Dermis microvascular lymphatic vessel endothelial cell (primary cell): Measurements from ENCODE around the gene SRL. TPM values are rescaled to one million over a fixed set of nuclear protein-coding genes. Genes with fewer than 3 reads are reported as not detected.

Experiments used
- DNase-seq, 2 donors: peaks; one replicate each; pipeline versions ENCODE4 v3.0.0 to v3.0.0-alpha.2; 2010; ENCODE audit warnings: low read depth in 2 of 2
- total RNA-seq: library from RNA; depleted of rRNA; stranded (reverse); fragments of >200 nt; gene quantifications from 2 replicates; pipeline ENCODE4 v1.2.1, GENCODE V29; 2014

The SRL gene
- under 0.01 and 0.13 TPM in 2 replicates for total RNA-seq

DNA sequence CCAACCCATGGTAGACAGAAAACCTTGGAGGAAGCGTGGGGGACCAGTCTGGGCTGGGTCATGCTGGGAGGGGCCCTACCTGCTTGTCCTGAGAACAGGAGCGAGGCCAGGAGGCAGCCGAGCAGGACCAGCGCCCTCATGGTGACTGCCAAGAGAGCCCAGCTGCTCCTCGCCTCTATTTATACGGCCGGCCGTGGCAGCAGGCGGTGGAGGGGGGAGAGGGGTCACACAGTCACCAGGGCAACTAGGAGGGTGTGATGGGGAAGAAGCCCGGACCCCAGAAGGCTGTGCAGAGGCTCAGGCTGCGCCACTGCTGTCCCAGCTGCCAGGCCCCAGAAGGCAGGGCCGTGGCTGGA lies at the start of gene SRL:
Gene SRL (minus strand): TSS at position 153 of the 356 bp plus-strand sequence. CDS start 13 bp downstream, at position 140.
- DNase-seq = no peak

DNA sequence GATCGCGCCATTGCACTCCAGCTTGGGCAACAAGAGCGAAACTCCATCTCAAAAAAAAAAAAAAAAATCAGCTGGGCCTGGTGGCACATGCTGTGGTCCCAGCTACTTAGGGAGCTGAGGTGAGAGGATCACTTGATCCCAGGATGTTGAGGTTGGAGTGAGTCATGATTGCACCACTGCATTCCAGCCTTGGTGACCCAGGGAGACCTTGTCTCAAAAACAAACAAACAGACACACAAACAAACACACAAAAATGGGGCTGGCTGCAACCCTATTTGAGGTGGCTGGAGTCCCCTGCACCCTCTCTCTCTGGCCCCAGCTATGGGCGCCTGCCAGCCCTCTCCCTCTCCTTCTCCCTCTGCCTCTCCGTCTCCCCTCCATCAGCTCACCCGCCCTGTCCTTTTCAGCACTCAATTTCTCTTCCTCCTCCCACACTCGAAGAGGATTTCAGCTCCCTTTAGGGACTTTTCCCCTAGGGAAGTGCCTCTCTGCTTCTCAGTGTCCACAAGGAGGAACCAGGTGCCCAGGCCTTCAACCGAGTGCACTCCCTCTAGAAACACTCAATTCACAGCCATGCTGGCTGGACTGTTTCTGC lies 48.5 kb upstream of the SRL start:
- DNase-seq = no peak

DNA sequence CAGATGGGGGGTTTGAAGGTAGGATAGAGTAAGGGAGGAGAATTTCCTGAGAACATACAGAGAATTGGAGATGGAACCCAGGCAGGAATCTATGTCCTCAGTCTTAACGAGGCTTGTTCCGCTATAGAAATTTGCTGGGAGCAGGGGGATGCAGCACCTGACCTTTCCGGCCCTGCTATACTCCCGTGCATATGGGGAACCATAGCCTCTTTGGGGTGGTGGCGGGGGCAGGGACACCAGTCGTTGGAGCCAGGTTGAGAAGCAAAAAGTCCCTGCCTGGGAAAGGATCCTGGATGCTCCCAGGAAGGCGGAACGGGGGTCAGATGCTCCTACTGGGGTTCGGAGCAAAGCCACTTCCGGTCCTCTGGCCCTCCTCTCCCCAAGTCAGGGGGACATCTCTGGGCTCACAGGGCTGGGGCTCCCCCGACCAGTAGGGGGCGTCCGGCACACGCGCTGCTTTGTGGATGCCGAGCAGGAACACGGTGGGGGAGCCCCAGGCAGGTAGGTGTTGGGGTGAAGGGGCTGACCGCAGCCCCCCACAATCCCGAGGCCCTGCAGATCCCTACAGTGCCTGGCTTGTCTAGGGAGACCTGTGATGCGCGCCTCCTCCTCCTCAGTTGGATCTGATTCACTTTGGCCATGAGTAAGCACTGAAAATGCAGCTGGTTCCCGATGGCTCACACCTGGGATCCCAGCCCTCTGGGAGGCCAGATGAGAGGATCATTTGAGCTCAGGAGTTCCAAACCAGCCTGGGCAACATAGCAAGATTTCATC lies 46.5 kb upstream of the SRL start:
- peak in 1 of 2 donors; percentile 51 for DNase-seq

DNA sequence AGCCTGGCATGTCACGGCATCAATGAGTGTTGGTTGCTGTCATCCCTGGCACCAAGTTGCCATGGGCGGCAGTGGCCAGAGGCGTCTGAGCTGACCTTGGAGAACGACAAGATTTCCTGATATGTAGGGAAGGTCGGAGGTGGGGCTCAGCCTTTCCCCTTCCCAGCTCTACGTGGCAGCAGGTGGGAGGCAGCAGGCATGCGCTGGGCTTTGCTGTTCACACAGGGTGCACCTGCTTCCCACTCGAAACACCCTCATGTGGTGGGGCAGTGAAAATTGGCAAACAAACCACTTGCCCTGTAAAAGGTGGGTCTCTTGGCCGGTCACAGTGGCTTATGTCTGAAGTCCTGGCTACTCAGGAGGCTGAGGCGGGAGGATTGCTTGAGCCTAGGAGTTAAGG lies 43.3 kb upstream of the SRL start:
- no peak for DNase-seq

DNA sequence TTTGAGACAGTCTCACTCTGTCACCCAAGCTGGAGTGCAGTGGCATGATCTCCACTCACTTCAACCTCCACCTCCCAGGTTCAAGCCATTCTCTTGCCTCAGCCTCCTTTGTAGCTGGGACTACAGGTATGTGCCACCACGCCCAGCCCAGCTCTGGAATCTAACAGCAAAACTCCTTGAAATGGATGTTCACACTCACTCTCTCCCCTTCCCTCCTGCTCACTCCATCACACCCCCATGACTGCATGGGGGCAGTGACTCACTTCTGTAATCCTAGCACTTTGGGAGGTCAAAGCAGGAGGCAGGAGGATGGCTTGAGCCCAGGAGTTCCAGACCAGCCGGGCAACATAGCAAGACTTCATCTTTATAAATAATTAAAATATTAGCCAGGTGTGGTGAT lies 42.1 kb upstream of the SRL start:
- no peak for DNase-seq

DNA sequence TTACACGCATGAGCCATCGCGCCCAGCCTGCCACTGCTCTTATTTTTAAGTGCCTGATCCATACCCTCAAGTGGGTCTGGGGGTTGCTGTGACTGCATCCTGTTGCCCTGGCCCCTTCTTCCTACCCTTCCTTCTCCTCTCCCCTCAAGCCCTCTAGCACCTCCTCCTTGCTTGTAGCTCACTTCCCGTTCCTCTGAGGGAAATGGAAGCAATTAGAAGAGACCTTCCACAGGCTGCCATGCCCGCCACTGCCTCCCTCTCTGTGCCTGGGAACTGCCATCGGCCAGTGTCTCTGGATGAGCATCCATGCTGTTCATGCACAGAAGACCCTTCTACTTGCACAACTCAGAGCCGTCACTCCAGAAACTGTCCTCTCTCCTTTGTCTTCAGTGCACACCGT lies 41.6 kb upstream of the SRL start:
- no peak for DNase-seq

DNA sequence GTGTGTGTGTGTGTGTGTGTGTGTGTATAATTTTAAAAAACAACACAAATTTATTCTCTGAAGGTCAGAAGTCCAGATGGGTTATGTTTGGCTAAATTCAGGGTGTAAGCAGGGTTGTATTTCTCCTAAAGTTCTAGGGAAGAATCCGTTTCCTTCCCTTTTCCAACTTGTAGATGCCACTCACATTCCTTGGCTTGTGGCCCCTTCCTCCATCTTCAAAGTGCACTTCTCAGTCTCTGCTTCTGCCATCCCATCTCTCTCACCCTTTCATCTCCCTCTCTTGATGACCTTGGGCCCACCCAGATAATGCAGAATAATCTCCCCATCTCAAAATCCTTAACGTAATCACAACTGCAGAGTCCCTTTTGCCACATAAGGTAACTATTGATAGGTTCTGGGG lies 38.7 kb upstream of the SRL start:
- DNase-seq = no peak

DNA sequence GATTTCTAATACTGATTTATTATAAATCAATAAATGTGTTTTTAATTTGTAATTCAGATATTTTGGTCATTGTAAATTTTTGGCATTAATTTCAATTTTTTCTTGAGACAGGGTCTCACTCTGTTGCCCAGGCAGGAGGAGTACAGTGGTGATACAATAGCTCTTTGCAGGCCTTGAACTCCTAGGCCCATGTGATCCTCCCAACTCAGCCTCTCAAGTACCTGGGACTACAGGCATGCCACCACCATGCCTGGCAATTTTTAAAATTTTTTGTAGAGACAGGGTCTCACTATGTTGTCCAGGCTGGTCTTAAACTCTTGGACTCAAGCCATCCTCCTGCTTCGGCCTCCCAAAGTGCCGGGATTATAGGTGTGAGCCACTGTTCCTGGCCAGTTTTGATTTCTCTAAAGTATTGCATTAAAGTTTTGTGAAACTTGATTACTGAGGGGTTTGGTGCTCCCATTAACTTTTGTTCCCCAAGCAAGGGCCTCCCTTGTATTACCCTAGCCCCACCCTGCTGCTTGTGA lies 36.2 kb upstream of the SRL start:
- DNase-seq = no peak

DNA sequence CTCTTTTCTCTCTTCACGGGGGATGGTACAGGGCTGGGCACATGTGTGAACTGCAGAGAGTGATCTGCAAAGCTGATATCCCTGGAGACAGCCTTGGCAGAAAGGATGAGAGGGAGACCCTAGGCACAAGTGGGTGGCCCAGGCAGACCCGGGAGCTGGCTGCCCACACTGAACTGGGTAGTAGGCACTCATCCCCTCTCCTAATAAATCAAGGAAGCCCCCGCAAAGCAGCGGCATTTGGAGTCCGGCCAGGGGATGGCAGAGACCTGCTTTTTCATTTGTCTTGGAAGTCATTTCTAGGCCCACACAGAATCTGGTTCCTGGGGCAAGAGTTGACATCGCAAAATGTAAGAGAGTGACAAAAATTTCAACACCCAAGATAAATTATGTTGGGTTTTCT lies 34.0 kb upstream of the SRL start:
- no peak for DNase-seq

DNA sequence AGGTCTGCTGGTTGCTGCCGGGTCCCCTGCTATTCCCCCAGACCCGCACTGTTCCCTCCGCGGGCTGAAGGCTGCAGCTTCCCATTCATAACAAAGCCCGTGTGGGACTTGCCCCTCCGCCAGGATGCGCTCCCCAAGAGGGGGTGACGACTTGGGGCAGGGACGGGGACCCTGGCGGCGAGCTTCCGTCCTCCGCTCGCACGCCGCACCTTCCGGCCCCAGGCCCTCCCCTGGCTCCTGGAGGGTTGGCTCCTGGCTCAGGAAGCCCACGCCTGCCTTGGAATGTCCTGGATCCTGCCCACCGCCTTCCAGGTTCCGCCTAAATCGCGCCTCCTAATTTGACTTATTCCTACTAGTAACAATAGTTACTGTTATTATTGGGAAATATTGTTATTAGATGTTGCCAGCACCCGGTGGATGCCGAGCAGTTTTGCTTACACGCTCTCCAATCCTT lies 32.0 kb upstream of the SRL start:
- peak in 1 of 2 donors; percentile 50 for DNase-seq

DNA sequence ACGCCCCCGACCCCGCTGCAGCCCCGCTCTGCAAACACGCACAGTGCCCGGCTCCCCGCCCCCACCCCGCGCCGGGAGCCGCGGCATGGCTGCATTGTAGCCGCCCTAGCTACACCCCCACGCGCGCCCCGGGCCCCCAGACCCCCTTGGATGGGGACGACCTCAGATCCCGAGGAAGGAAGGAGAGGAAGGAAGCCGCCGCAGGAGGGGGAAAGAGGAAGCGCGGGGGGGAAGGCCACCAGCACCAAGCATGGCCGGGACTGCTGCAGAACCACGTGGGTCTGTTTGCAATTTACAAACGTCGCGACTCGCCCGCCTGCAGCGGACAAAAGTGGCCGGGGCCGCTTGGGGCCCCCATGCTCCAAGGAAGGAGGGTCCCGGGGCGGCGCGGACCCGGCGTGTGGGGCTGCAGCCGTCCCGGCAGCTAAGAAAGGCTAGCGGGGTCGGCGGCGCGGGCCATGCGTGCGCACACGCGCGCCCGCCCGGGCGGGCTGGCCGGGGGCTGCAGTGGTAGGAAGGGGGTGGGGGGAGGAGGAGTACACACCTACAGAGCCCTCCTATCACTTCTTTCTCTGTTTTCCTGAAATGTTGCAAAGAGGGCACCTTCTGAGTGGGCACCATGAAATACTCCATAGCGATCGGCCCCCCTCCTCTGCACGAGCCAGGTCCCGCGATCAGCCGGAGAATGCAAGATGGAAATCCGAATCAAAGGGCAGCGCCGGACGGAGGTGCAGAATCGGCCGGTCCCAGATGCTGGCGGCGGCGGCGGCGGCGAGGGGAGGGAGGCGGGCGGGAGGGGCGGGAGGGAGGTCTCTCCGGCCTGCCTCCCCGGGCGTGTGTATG lies 30.5 kb upstream of the SRL start:
- peak in 1 of 2 donors; percentile 48 for DNase-seq

DNA sequence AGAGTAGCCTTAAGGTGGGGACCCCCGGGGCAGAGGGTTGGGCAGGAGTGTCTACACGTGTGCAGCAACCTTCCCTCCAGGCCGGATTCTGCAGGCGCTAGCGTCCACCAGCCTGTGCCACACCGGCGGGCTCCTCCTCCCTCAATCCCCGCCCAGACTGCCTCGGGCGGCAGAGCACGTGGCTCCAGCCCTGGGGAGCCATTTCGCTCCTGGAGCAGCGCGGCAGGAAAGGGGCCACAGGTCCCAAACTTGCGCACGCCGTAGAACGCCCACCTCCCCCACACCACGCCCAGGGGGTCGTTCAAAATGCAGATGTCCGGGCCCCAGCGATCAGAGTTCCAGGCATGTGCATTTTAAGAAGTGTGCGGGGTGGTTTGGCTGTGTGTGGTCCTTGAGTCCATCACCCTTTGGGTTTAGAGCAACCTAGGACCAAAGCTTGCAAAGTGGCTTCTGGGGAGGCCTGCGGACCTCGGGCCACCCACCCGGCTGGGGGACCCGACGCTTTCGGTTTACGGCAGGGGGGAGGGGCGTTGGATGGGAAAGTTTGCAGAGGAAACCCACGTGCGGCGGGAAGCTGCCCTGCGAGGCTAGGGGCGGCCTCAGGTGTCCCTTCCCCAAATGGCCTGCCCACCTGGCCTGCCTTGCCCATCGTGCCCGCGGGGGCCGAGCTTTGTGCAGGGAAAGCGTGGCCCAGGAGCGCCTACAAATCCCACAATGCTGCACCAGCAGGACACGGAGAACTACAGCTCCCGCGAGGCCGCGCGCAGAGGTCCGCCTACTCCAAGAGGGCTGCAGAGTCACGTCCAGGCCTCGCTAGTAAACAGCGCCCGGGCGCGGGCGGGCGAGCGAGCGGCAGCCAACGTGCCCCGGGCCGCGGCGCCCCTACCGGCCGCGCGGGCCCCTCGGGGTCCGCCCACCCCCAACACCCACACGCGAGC lies 29.6 kb upstream of the SRL start:
- peak; percentile 82 to 94 for DNase-seq

DNA sequence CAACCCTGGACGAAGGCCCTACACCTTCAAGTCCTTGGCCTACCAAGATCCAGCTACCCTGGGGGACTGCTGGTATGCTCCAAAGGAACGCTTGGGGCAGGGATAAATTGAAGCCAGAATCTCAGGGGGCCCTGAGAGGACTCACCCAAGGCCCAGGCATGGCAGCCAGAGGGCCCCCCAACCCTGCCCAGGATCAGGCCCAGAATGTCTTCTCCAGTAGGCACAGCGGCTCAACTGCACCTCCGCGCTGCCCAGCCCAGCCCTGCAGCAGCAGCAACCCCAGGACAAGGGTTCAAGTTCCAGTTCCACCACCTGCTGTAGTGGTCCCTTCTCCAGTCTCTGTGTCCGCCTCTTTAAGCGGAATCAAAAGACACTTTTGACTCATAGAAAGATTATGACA lies 28.7 kb upstream of the SRL start:
- DNase-seq = no peak

DNA sequence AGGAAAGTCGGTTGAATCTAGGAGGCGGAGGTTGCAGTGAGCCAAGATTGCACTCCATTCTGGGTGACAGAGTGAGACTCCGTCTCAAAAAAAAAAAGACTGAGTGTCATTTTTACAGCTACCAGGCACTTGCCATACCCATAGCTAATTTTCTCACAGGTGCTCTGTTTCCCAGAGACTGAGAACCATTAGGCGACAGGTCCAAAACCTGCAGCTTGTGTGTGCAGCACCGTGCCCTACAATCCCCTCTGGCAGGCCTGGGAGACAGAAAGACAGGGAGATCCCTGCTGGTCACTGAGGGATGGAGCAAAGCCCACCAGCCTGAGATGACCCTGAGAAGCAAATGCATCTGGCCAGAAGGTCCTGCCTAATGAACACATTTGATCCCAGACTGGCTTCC lies 28.2 kb upstream of the SRL start:
- DNase-seq = no peak

DNA sequence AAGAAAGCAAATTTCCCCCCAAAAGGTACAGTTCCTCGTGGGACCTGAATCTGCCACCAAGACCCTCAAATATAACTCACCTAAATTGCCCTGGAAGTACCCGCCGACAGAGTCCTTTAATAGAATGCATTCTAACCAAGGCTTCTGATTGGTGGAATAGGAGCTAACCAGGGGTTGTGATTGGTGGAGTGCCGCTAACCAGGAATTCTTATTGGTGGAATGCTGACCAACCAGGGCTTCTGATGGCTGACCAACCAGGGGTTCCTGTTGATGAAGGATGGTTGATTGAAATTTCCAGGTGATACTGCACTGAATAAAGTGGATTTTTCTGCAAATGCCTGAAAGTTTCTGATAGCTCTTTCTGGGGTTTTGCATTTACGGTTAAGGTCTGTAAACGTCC lies 24.5 kb upstream of the SRL start:
- peak in 1 of 2 donors; percentile 28 for DNase-seq

DNA sequence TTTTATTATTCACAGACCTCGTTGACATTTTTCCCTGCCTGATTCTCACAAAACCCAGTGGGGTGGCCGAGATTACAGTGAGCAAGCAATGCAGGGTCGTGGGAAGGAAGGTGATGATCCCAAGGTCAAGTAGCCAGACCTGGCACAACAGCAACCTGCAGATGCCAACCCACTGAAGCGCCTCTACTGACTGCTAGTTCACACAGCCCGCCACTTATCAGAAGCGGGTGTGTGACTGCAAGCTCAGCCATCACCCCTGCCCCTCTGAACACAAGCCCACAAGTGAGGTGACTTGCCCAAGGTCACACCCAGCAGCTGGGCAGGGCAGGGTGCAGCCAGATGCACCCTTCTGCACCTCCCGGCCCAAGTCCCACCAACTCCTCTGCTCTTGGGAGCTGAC lies 23.8 kb upstream of the SRL start:
- no peak for DNase-seq

DNA sequence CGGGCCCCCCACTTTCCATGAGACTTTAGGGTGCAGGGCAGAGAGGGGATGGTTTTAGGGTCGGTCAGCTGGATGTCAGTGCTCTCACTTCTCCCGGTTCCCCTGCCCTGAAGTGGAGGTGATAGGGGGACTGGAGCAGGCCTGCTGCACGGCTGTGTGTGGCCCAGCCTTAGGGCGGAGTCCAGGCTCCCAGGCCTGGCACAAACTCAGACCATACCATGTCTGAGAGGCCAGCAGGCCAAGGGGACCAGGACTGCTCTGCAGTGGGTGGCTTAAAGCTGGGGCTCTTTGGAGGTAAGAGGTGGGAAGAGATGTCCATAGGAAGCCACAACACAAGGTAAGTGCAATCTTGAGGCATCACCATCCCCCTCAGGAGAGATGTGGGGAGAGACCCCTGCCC lies 22.7 kb upstream of the SRL start:
- no peak for DNase-seq

DNA sequence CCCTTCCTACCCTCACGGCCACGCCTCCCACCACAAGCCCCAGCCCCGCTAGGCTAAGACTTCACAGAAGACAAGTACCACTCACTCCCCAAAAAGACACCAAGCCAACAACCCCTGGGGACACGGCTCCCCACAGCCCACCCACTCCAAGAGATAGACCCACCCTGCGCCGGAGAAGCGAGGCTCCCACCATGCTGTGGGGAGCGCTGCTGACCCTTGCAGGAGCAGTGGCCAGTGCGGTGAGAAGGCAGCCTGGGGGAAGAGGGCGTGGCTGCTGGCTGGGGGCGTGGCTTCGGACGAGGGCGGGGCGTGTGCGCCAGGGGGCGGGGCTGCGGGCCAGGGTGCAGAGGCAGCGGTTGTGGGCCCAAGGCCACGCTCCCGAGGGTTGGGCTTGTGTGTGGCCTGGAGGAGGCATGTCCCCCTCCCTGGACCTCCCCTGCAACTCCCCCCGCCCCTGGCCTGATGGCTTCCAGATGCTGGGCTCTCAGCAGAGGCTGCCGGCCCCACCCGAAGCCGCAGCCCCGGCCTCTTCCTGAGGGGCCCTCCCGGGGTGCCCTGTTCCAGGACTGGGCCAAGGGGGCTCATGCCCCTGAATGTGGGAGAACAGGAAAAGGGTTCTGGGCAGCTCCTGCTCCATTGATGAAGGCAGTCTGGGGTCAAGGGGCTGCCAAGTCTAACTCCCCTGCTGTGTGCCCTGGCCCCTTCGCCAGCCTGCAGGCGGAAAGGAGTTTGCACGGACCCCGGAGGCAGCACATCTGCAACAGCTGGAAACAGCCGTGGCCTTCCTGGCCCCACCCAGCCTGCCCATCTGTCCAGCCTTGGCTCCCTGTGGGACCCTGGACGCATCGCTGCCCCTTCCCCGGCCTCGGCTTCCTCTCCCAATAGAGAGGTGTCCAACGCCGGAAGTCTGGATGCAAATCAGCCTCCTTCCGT lies 21.9 kb upstream of the SRL start:
- peak in 1 of 2 donors; percentile 13 for DNase-seq

DNA sequence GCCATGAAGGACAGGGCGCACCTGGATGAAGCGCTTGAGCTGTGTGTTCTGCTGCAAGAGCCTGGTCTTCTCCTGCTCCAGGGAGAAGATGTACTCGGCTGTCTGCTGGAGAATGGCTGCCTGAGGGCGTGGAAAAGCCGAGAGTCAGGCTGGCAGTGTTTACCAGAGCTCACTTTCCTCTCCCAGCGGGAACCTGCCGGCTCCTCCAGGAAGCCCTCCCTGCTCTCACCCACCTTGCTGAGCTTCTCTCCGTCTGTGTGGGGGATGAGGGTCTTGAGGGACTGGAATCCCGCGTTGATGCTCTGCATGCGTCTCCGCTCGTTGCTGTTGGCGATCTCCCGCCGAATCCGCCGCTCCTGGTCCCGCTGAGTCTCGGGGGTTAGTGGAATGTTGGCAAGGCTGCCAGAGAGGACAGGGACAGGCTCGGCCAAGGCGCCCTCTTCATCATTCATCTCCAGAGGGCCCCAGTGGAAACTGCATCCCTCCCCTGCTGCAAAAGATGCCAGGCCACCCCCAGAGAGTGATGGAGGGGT lies 20.5 kb upstream of the SRL start:
- no peak for DNase-seq
